ENCODE results near the gene MAD1L1.

Gene MAD1L1

GRCh38 chr7:1770331-1770730 is 462.4 kb downstream of the MAD1L1 start:
- ATAC-seq: no peak
- TF ChIP-seq GLIS3 (CRISPR knock-in tag; IDR thresholded peaks at IDR 0.05) (no peak), ARNTL (CRISPR knock-in tag; IDR thresholded peaks at IDR 0.05; ENCODE audit: borderline replicate concordance, low read depth) (no peak), TSHZ2 (CRISPR knock-in tag; IDR thresholded peaks at IDR 0.05) (no peak), CSDC2 (CRISPR knock-in tag; IDR thresholded peaks at IDR 0.05) (no peak), OSR1 (CRISPR knock-in tag; IDR thresholded peaks at IDR 0.05) (no peak), SNAI2 (CRISPR knock-in tag; IDR thresholded peaks at IDR 0.05) (no peak), BACH2 (CRISPR knock-in tag; IDR thresholded peaks at IDR 0.05; ENCODE audit: borderline replicate concordance) (no peak), PPARA (CRISPR knock-in tag; IDR thresholded peaks at IDR 0.05; ENCODE audit: borderline replicate concordance) (no peak), ESRRG (CRISPR knock-in tag; IDR thresholded peaks at IDR 0.05) (no peak)

GRCh38 chr7:1769286-1770200 is 463.2 kb downstream of the MAD1L1 start:
- no peak for ATAC-seq
- TF ChIP-seq ISL1 (CRISPR knock-in tag; IDR thresholded peaks at IDR 0.05) (no peak), GLIS3 (CRISPR knock-in tag; IDR thresholded peaks at IDR 0.05) (no peak), PPARA (CRISPR knock-in tag; IDR thresholded peaks at IDR 0.05; ENCODE audit: borderline replicate concordance) (no peak)

- ATAC-seq: peak; percentile 44; the same call in 2 of the 3 replicates
- TF ChIP-seq BACH2 (CRISPR knock-in tag; IDR thresholded peaks at IDR 0.05; ENCODE audit: borderline replicate concordance) (no peak), GLIS3 (CRISPR knock-in tag; IDR thresholded peaks at IDR 0.05) (no peak), SNAI2 (CRISPR knock-in tag; IDR thresholded peaks at IDR 0.05) (no peak), ZNF8 (CRISPR knock-in tag; IDR thresholded peaks at IDR 0.05) (no peak), ZC3H10 (CRISPR knock-in tag; IDR thresholded peaks at IDR 0.05) (no peak), TSHZ2 (CRISPR knock-in tag; IDR thresholded peaks at IDR 0.05) (no peak), ZNF70 (CRISPR knock-in tag; IDR thresholded peaks at IDR 0.05) (no peak), ISL1 (CRISPR knock-in tag; IDR thresholded peaks at IDR 0.05) (no peak), POU6F1 (CRISPR knock-in tag; IDR thresholded peaks at IDR 0.05; ENCODE audit: borderline replicate concordance, low read depth) (no peak)
These were observed 463.9 kb downstream of the MAD1L1 start for GRCh38 chr7:1768832-1769231.

GRCh38 chr7:1767524-1767923 is 465.2 kb downstream of the MAD1L1 start:
- ATAC-seq: no peak
- no peak for TF ChIP-seq ESRRG (CRISPR knock-in tag; IDR thresholded peaks at IDR 0.05)
- no peak for TF ChIP-seq CSDC2 (CRISPR knock-in tag; IDR thresholded peaks at IDR 0.05)
- TF ChIP-seq ZNF565 (CRISPR knock-in tag; conservative IDR thresholded peaks at IDR 0.05; ENCODE audit: low read depth): no peak
- TF ChIP-seq POU6F1 (CRISPR knock-in tag; IDR thresholded peaks at IDR 0.05; ENCODE audit: borderline replicate concordance, low read depth): no peak
- TF ChIP-seq OSR1 (CRISPR knock-in tag; IDR thresholded peaks at IDR 0.05): no peak
- TF ChIP-seq ZFP30 (CRISPR knock-in tag; IDR thresholded peaks at IDR 0.05): no peak
- TF ChIP-seq GLIS3 (CRISPR knock-in tag; IDR thresholded peaks at IDR 0.05): no peak
- no peak for TF ChIP-seq TSHZ2 (CRISPR knock-in tag; IDR thresholded peaks at IDR 0.05)
- no peak for TF ChIP-seq PPARA (CRISPR knock-in tag; IDR thresholded peaks at IDR 0.05; ENCODE audit: borderline replicate concordance)
- no peak for TF ChIP-seq CREB5 (CRISPR knock-in tag; IDR thresholded peaks at IDR 0.05; ENCODE audit: low read depth)
- TF ChIP-seq TOX (CRISPR knock-in tag; IDR thresholded peaks at IDR 0.05; ENCODE audit: borderline replicate concordance): no peak
- TF ChIP-seq ZC3H10 (CRISPR knock-in tag; IDR thresholded peaks at IDR 0.05): no peak
- no peak for TF ChIP-seq TCF4 (CRISPR knock-in tag; IDR thresholded peaks at IDR 0.05; ENCODE audit: borderline replicate concordance)

Data from SK-N-SH treated with all-trans-retinoic acid at 6 μM for 48 hours (cell line).